ENCODE results near the gene ADAM12.
"Not testable (repeated sequence)": the region's sequence is repeated elsewhere in the genome, so short reads cannot be mapped to it uniquely, and the experiment has no call there.

GRCh38 chr10:126343496-126343895, 44.8 kb downstream of the ADAM12 start:
- not testable (repeated sequence) for TF ChIP-seq BCL11A (IDR thresholded peaks at IDR 0.05; ENCODE audit: low read depth, low read length); IKZF2 (IDR thresholded peaks at IDR 0.05); CTCF (IDR thresholded peaks at IDR 0.05 in 2 of 3, conservative IDR thresholded peaks at IDR 0.05 in 1 of 3; ENCODE audit: control insufficient read depth in 2 of 3, extremely low read depth in 1 of 3, insufficient read depth in 1 of 3, low read depth in 3 of 3, low read length in 3 of 3); RAD21 (IDR thresholded peaks at IDR 0.05; ENCODE audit: insufficient read depth, low read depth, low read length); PAX8 (IDR thresholded peaks at IDR 0.05); SMC3 (IDR thresholded peaks at IDR 0.05; ENCODE audit: borderline replicate concordance, low read length); HCFC1 (IDR thresholded peaks at IDR 0.05; ENCODE audit: low read length)

Data from GM12878 (cell line).